Activated T-cell treated with anti-CD3 and anti-CD28 coated beads, Interleukin-2, amount 50 U/mL, for 48 hours (primary cell): ENCODE results near the gene C4orf54.

ENCODE experiments used
- DNase-seq, 2 experiments: peaks; one replicate each; pipeline ENCODE4 v3.0.0-alpha.2; 2020

Gene C4orf54

DNA sequence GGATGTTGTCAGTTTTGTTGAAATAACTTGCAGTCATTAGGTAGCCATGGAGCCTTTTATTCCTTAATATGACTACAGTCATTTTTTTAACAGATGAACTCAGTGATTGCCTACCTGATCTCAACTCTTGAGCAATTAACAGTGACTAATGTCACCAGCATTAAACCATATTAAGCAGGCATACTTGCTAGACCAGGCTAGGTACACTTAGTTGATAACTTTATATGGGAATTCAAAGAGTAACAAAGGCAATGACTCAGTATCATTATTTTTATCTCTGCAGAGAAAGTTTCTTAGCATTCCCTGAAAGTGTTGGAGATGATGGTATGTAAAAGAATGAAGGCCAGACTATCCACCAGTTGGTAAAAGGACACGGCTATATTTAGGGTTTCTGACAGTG is at the start of gene C4orf54:
Gene C4orf54 (minus strand): TSS at position 31 of the 400 bp plus-strand sequence. CDS start 3,180 bp downstream, outside the sequence.
- DNase-seq = no peak

DNA sequence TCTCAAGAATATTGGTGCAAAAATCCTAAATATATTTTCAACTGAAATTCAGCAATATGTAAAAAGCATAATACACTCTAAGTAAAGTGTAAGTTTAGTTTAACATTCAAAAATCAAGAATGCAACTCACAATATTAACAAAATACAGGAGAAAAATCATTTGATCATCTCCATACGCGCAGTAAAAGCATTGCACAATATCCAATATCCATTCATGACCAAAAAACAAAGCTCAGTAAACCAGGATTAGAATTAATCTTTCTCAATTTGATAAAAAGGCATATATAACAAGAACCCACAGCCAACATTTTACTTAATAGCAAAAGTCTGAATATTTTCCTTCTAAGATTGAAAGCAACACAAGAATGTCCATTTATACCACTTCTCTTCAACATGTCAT is 48.3 kb upstream of the C4orf54 start:
- DNase-seq = no peak

DNA sequence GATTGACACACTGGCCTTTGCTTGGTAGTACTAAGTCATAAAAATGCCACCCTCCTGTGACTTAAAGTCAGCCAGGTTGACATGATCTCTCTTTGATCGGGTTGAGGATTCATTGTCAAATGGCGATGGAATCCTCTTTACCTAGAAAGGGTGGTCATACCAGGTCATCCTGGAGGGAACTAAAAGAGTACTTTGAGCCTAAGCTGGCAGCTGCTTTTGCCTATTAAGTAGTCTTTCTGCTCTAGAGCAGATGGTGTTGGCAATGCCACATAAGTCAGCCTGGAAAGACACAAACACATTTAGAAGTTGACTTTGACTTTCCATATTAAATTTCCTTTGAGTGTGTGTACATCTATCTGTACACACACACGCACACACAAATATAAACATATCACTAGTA is 39.2 kb upstream of the C4orf54 start:
- no peak for DNase-seq

DNA sequence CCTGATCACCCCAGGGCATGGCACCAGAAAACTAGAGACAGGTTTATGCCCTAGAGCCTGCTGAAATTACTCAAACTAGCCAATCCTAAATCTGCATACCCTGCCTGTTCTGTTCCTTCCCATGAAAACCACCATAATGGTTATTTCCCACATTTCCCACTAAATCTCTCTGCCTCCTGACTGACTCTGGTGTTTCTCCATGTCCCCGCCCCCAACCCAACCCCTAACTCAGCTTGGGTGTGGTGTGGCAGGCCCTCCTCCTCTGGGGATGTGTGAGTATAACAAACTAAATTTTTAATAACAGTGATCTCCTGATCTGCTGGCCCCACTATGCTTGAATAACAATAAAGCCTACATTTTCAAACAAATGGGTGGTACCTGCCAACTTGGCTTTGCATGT is 35.5 kb upstream of the C4orf54 start:
- DNase-seq = no peak

DNA sequence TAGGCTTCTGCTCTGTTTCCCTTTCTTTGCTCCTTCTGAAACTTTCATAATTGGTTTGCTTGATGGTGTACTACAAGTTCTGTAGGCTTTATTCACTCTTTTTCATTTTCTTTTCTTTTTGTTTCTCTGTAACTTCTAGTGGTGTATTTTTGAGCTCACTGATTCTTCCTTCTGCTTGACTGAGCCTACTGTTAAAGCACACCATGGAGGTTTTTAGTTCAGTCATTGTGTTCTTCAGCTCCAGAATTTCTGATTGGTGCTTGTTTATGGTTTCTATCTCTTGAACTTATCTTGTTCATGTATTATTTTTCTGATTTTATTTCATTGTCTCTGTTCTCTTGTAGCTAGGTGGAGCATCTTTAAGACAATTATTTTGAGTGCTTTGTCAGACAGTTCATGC is 33.4 kb upstream of the C4orf54 start:
- no peak for DNase-seq

DNA sequence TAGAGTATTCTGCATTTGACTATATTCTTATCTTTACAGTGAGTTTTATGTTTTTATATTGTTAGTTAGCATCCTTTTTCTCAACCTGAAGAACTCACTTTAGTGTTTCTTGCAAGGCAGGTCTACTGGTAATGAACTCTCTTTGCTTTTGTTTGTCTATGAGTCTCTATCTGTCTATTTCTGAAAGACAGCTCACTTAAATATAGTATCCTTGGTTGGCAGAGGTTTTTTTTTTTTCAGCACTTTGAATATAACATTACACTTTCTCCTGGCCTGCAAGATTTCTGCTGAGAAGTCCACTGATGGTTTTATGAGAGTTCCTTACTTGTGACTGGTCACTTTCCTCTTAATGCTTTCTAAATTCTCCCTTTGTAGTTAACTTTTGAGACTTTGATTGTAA is 32.8 kb upstream of the C4orf54 start:
- no peak for DNase-seq

DNA sequence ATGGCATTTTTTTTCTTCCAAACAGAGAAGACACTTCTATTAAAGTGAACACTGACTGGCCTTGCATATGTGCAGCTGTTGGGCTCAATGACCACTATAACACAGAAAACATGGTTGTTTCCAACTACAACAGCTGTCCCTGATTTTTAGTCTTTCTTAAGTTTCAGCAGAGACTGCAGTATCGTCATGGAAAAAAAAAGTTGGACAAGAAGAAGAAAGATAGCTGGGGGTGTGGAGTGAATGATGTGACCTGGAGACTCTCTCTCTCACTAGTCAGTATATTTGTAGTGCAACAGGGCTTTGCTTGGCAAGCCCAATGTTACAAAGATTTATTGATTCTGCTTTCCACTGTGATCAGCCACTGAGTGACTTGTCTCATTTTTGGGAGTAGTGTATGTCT is 29.5 kb upstream of the C4orf54 start:
- no peak for DNase-seq

DNA sequence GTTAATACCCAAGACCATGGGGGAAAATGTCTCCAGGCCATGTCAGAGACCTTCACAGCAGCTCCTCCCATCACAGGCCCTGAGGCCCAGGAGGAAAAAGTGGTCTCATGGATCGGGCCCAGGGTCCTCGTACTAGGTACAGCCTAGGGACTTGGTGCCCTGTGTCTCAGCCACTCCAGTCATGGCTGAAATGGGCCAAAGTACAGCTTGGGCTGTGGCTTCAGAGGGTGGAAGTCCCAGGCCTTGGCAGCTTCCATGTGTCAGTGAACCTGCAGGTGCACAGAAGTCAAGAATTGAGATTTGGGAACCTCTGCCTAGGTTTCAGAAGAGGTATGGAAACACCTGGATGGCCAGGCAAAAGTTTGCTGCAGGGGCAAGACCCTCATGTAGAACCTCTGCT is 27.6 kb upstream of the C4orf54 start:
- DNase-seq = no peak

DNA sequence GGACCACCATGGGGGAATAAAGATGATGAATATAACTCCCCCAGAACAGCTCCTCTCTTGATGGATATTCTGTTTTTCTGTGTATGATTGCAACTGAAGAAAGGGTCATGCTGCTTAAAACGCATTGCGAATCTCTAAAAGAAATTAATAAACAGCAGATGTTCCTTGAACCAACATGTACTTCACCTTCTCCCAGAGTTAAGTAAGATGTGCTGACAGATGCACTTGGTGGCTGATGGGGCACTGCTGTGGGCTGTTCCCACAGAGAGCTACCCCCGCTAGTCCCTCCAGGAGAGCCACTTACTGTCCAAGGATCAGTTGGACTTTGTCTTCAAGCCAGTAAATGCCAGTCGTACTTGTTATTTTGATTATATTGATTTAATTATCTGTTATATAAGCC is 26.3 kb upstream of the C4orf54 start:
- no peak for DNase-seq

DNA sequence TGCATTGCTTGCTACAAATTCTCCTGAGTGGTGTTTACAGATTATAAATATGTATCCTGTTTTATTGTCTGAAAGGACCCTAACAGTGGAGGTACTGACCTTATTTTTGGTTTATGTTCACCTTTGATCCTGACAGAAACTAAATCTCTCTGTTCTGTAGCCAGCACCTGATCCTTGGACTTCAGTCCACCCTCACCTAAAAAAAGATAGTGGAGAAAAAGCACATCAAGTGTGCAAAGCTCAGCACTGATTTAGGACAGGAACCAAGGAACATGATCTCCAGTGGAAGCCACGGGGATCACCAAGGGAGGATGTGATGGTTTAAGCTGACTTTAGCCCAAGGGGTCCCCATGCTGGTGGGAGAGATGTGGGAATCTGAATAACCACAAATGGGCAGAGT is 22.3 kb upstream of the C4orf54 start:
- no peak for DNase-seq

DNA sequence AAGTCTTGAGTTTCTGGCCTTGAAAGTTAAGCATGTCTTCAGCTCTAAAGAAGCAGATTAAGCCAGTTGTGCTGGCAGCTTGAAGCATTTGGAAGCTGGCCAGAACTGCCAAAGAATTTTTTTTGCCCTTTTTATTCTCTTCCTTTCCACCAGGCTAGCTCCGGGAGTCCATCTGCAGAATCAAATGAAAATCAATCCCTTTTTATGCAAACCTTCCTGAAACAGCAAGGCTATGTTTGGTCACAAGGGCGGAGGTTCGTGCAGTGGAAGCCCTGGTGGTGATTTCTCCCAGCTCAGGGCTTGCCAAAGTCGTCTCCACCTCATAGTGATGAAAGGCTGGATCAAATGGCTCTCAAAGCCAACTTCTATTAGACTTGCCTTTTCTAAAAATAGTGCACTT is 21.6 kb upstream of the C4orf54 start:
- DNase-seq = no peak

DNA sequence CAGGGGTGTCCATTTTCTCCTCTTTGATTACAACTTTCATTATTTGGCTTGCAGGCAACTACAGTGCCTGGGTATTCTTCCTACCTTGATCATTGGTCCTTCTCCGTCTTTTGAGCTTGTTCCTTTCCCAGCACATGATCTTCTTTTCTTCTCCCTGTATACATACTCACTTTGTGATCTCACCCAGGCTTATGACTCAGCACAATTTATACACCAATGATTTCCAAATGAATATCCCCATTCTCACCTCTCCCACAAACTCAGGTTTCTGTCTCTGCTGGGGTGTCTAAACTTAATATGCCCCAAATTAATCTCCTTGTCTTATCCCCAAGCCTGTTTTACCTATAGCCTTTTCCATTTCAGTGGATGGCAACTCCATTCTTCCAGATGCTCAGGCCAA is 19.5 kb upstream of the C4orf54 start:
- DNase-seq = no peak

DNA sequence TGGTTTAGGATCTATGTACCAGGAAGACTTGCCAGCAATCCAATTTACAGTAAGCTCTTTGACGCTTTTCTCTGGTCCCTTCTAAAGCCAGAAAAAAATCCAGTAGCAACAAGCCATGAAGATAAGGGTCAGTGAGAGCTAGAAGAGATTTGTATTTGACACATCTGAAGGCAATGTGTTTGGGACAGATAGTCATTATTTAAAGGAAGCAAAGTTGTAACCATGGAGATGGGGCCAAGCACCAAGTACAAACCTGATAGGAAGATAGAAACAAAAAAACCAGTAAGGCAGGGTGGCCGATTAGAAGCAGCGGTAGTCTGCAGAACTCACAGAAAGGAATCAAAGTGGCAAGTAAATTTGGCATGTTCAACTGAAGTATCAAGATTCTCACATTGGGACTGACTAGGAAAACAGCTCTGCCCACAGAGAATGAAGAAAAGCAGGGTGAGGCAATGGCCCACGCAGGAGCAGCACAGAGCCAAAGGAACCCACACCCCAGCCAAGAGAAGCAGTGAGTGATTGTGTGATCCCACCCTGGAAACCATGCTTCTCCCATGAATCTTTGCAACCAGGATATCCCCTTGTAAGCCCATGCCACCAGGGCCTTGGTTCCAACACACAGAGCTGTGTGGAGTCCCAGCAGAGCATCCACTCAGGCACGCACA is 12.9 kb upstream of the C4orf54 start:
- DNase-seq = no peak

DNA sequence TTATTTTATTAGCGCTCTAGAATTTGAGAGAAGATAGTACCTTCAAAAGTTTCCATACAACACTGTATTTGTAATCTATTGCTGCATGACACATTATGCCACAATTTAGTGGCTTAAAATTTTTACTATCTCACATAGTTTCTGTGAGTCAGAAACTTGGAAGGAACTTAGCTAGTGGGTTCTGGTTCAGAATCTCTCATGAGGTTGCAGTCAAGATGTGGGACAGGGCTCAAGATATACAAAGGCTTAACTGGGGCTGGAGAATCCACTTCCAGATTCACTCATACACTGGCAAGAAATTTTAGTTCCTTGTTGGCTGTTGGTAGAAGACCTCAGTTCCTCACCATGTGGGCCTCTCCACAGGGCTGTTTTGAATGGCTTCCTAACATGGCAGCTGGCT is 11.5 kb upstream of the C4orf54 start:
- DNase-seq = no peak

DNA sequence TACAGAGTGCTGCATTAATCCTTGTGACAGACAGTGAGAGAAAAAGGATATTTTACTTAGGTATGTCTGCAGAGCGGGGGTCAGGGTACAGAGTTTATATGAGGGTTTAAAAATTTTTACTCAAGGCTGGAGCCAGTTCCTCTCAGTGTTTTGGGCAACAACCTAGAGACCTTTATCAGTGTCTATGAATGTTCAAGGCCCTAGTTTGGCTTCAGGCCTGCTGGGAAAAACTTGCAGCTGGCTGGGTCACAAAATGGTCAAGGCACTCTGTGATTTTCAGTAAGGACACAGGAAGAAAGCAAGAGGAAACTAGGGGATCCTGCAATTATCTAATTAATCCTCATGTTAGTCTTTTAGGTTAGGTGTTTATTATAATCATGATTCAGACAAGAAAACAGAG is 10.8 kb upstream of the C4orf54 start:
- no peak for DNase-seq

DNA sequence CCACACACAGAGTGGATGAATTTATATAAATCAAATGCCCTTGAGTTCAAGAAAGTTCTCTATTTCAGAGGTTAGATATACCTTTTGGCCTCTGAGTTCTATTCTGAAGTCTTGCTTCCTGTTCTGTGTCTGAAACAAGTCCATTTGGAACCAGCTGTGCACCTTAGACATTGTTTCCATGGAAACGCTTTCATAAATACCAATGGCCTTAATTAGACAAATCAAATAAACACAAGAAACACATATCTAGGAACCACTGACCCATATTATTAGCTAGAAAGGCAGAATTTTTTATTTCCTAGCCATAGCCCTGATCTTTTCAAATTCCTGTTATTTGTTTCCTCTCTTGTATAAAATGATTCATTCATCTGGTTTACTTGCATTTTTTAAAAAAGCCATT is 8.4 kb upstream of the C4orf54 start:
- no peak for DNase-seq

DNA sequence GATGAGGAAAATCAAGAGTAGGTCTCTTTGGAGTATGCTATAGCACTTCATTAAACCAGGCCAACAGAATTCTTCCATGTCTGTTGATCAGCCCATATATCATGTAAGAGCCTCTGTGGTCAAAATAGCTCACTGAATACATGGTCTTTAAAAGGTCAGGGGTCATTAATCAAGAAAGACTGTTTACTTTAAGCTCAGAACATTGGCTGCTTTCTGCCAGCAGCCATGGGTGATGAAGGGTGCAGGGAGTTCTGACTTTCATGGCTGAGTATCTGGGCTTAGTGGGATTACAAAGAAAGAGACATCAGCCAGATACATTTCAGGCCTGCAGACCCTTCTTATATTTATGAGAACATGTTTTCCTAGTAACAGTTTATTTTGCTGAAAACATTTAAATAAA is 7.1 kb upstream of the C4orf54 start:
- DNase-seq = no peak

DNA sequence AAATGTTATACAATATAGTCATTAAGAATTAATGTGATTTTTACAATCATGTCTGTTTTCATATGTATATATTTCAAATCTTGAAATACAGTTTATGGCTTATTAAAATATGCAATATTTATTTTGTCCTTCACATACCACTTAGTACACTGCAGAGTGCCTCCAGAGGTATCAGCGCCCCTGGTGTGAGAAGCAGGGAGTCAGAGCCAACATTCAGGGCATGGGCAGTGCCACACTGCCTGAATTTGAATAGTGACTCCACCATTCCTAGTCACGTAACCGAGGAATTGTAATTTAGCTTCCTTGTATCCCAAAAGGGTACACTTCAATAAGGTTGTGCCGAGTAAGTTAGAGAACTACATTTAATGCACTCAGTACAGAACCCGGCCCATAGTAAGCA is 4.3 kb upstream of the C4orf54 start:
- DNase-seq = no peak

DNA sequence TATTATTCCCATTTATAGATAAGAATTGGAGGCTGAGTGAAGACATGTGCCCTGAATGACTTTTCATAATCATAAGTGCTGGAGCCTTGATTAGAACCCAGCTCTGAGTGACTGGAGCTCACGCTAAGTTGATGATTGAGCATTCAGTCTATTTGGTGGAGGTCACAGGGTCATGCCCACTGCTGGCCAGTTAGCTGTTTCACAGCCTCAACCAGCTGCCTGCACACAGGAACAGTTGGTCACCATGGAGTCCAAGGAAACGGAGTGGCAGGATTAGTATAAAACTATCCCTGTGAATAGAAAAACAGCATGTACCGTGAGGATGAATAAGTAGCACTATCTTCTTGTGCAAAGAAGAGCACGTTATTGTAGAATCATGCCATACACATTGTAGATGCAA is 1.0 kb upstream of the C4orf54 start:
- no peak for DNase-seq

DNA sequence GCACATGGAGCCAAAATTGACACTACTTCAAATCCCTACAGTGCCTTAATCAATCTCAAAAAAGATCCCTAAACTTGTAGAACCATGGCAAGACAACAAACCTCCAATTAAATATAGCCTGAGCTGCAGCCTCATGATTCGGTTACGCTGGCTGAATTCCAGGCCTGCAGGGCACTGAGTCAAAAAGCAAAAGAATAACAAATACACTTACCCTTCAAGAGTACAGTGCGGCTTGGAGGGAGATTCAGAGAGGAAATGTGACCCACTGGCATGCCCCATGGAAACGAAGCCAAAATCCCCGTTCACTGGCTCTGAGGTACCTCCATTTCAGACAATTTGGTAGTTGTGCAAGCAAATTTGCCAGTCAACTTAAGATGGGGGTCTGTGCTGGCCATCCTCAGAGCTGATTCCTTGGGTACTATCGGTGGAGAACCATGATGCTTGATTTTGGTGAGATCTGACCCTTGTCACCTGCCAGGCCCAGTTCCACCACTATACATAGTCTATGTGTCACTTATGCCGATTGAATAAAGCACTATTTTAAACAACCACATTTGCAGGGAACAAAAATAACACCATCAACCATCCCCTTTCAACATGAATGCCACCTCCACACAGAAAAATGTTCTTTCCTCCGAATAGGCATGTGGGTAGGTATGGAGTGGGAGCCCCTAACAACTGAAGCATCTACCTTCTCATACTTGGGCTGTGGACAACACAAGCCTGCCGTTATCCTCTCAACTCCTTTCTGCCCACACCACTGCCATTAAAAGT is 2.1 kb downstream of the C4orf54 start:
- no peak for DNase-seq

DNA sequence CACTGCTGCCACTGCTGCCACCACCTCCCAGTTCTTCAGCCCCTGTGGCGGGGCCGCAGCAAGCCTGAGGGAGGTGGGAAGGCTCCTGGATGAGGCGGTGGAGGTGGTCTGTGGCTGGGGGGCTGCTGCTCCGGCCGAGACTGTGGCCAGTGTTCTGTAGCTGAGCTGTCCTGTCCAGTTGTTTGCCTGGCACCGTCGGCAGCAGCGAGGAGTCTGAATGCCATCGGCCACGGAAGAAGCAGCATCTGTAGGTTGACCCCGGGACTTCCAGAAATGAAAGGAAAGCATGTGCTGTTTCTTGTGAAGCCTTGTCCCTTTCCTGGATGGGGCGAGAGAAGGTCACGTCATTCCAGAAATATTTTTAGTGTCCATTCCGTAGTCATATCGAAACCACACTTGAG is 3.3 kb downstream of the C4orf54 start:
- no peak for DNase-seq

DNA sequence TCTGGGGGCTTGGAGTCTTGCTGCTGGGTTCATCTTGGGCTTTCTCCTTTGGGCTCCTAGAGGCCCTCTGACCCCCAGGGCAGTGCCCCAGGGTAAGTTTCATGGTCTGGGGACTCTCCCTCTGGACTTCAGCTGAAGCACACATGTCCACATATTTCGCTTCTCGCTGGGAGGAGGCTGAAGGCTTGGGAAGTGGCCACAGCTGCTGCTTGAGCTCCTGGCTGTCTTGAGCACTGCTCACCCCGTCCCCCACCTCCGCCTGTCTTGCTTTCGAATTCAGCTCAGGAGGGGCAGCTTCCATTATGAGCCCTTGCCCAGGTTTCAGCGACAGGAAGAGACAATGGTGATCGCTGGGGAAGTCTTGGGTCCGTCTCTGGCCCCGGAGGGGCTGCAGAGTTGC is 3.7 kb downstream of the C4orf54 start:
- DNase-seq = no peak

DNA sequence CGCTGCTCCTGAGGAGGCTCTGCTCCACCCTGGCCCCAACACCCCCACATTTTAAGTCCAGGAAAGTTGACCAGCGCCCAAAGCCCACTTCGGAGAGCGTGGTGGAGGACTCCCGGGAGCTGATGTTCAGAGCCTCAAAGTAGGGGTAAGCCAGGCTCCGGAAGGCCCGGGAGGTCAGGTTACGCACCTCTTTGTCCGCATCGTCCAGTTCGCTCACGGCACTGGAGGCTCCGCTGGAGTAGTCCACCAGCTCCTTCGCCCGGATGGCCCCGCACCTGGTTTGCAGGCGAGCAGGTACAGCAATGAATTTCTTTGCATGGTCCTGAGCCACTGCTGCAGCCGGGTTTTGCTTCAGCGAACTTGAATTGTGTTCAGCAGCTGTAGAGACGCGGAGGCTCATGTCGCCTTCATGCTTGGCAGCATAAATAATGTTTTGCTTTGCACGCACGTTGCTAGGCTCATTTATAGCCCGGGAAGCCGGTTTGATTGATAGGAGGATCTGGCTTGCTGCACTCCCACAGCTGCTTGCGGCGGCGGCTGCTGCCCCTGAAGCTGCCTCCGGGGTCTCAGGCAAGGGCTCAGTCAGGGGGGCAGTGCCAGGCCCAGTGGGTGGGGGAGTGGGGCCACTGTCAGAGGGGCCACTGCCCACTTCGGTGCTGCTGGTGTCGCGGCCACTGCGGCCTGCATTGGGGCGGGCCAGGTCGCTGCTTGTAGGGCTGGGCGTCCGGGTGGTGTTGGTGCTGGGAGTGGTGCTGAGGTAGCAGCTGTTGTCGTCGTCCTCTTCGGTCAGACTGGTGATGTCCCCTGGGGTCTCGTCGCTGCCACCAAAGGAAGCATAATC is 4.8 kb downstream of the C4orf54 start:
- DNase-seq = no peak
